HG03066 (cell line): Measurements from ENCODE around the gene HIKESHI.
A peak's percentile ranks its signal among the peaks of the same experiment; 100 is the strongest.
"Not testable (repeated sequence)": the region's sequence is repeated elsewhere in the genome, so short reads cannot be mapped to it uniquely, and the experiment has no call there.

Experiments used
- ATAC-seq: cut with Tn5 transposase; IDR thresholded peaks from one replicate; pipeline ENCODE4 v1.9.1; 2021; ENCODE audit warnings: low read depth; ENCODE audit not compliant: unreplicated experiment

HIKESHI gene

DNA sequence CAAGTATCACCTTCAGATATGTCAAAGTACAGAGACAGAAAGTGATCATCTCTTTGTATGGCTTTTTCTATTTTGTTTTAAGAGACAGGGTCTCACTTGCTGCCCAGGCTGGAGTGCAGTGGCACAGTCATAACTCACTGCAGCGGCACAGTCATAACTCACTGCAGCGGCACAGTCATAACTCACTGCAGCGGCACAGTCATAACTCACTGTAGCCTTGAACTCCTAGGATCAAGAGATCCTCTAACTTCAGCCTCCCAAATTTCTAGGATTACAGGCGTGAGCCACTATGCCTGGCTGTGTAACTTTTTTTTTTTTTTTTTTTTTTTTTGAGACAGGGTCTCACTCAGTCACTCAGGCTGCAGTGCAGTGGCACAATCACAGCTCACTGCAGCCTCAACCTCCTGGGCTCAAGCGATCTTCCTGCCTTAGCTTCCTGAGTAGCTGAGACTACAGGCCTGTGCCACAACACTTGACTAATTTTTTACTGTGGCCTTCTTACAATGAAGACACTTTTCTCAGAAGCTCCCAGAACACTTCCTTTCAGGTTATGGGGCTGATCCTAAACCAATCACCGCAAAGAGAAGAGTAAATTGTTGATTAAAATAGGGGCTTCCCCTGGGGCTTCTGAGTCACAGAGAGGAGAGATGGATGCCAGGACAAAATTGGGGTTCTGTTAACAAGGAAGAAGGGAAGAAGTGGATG is 9.0 kb upstream of the HIKESHI start:
- peak; percentile 53 for ATAC-seq

- ATAC-seq: no peak
These were observed 8.0 kb upstream of the HIKESHI start for GRCh38 chr11:86294026-86294425.

DNA sequence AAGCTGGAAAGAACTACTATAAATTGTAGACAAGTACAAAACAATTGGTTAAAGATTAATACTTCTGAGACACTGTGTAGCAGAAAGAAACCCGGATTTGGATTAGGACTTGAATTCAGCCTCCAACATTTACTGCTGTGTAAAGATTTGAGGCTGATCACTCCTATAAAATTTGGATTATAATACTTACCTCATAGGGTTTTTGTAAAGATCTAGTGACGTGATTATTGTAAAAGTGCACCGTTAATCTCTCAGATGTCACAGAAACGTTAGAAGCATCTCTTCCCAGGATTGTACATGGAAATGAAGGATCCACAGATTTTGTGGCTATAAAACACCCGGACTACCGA is 323 bp upstream of the HIKESHI start:
- peak; percentile 4 for ATAC-seq

DNA sequence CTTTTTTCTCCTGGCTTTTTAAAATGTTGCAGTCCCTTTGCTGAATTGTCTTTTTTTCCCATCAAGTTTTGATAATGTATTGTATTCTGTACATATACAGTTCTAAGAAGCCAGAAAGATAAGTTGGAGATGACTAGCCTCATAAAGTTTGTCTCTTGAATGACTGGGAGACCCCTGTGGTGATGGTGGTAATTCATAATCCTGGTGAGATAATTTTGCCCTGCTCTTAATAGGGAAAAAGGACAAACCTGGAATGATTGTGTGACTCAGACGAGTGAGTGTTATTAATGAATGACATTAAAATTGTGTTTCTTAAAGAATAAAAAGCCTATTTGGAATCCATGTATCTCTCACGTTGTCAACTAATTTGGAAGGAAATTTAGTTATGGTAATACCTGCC is 1.2 kb downstream of the HIKESHI start:
- no peak for ATAC-seq

DNA sequence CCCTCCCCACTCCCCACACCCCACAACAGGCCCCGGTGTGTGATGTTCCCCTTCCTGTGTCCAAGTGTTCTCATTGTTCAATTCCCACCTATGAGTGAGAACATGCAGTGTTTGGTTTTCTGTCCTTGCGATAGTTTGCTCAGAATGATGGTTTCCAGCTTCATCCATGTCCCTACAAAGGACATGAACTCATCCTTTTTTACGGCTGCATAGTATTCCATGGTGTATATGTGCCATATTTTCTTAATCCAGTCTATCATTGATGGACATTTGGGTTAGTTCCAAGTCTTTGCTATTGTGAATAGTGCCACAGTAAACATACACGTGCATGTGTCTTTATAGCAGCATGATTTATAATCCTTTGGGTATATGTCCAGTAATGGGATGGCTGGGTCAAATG is 6.7 kb downstream of the HIKESHI start:
- ATAC-seq: not testable (repeated sequence)

- ATAC-seq: no peak
These were observed 11.8 kb downstream of the HIKESHI start for GRCh38 chr11:86313793-86314192.

DNA sequence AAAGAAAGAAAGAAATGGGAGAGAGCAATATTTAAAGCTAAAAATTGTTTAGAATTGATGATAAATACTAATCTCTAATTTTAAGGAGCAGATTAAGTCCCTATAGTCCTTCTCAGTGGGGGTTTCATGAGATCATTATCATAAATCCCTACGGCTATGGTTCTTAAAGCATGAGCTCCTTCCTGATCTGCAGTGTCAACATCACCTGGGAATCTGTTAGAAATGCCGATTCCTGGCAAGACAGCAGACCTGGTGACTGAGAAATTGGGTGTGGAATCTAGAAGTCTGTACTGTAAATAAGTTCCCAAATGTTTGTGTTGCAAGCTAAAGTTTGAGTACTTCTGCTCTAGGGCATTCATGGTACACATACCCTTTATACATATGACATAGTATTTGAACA is 12.6 kb downstream of the HIKESHI start:
- ATAC-seq: no peak

- ATAC-seq: no peak
These were observed 33.2 kb downstream of the HIKESHI start for GRCh38 chr11:86335131-86335767.

DNA sequence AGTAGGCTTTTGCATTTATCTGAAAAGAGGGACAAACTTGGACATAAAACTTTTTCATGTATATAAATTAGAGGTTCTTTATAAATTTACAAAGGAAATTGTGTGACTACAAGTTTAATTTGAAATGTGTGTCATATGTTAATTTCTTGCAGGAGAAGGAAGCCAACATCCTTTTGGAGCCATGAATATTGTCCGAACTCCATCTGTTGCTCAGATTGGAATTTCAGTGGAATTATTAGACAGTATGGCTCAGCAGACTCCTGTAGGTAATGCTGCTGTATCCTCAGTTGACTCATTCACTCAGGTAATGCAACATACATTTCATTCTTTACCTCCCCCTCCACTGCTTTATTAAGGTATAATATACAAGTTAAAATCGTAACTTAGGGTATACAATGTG is 35.2 kb downstream of the HIKESHI start:
- no peak for ATAC-seq

DNA sequence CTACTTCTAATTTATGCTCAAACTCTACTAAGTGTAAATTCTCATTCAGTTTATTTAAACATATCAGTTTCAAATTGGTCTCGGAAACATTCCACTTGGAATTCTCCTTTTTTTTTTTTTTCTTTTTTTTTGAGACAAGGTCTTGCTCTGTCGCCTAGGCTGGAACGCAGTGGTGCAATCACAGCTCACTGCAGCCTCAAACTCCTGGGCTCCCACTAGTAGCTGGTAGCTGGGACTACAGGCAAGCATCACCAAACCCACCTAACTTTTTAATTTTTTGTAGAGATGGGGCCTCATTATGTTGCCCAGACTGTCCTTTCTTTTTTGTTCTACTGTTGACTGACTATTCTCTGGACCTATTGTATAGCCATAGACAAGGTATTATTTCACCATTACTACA is 39.3 kb downstream of the HIKESHI start:
- ATAC-seq: no peak

DNA sequence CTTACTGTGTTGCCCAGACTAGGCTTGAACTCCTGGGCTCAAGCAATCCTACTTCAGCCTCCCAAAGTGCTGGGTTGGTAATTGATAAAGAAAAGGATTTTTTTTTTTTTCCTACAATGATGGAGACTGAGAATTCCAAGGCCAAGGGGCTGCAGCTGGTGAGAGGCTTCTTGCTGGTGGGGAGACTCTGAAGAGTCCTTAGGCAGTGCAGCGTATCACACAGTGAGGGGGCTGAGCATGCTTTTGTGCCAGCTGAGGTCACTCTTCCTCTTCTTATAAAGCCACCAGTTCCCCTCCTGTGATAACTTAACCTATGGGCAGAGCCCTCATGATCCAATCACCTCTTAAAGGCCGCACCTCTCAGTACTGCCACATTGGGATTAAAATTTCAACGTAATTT is 44.5 kb downstream of the HIKESHI start:
- ATAC-seq: no peak

DNA sequence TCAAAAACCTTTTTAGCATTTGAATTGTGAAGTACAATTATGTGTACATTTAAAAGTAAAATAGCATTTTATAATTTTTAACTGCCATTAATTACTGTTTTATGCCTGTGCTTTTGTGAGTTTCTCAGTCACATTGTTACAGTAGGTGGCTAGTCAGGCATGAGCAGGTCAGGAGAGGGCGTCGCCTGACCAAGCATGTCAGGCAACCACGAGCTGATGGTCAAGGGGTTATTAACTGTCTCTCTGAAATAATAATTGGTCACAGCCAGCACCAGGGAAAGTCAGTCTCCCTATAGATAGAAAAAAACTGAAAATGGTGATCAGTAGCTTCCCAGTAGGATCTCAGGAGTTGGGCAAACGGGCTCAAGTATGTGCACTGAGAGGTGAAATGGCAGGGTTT is 53.2 kb downstream of the HIKESHI start:
- ATAC-seq: no peak

GRCh38 chr11:86357412-86357811 is 55.4 kb downstream of the HIKESHI start:
- not testable (repeated sequence) for ATAC-seq

GRCh38 chr11:86358720-86359119 is 56.7 kb downstream of the HIKESHI start:
- ATAC-seq: no peak

- no peak for ATAC-seq
These were observed 58.8 kb downstream of the HIKESHI start for GRCh38 chr11:86360775-86361395.

GRCh38 chr11:86363424-86363823 is 61.4 kb downstream of the HIKESHI start:
- ATAC-seq: no peak

DNA sequence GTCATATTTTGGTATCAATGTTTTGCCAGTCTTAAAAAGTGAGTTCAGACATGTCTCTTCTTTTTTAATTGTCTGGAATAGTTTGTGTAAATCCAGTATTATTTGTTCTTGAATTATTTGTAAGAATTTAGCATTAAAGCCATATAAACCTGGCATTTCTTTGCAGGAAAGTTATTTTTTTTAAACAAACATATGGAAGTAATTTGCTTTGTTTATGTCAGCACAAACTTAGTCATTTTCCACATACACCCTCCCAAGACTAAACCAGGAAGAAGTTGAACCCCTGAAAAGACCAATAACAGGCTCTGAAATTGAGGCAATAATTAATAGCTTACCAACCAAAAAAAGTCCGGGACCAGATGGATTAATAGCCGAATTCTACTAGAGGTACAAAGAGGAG is 63.5 kb downstream of the HIKESHI start:
- no peak for ATAC-seq

- ATAC-seq: no peak
These were observed 67.6 kb downstream of the HIKESHI start for GRCh38 chr11:86369668-86370067.

- no peak for ATAC-seq
These were observed 68.1 kb downstream of the HIKESHI start for GRCh38 chr11:86370171-86370570.

DNA sequence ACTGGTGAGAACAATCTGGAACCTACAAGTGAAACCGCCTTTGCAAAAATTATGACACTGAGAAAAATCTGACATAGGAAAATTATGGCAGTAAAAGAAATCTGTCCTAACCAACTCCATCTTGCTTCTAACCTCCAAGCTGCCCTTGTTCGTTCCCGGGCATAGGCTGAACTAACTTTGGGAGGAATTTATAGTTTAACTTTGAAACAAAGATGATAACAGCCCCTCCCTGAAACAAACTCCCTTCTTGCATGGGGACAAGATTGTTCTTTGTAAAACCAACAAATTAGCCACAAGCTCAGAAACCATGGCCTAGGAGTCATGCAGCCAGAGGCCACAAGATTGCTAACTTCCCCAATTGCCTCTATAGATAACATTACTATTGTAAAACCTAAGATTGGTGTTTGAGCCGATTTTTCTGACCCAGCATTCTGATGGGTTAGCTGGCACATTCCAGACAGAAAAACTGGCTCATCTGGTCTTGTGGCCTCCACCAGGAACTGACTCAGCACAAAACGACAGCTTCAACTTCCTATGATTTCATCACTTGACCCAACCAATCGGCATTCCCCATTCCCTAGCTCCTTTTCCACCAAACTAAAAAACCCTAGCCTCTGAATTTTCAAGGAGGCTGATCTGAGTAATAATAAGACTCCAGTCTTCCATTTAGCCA is 69.0 kb downstream of the HIKESHI start:
- no peak for ATAC-seq

GRCh38 chr11:86372041-86372440 is 70.0 kb downstream of the HIKESHI start:
- no peak for ATAC-seq

GRCh38 chr11:86372586-86372985 is 70.5 kb downstream of the HIKESHI start:
- ATAC-seq: no peak
